B cell (primary cell): ENCODE results near the gene CALN1. TPM values are rescaled to one million over a fixed set of nuclear protein-coding genes. Genes with fewer than 3 reads are reported as not detected.
"Not testable (repeated sequence)": the region's sequence is repeated elsewhere in the genome, so short reads cannot be mapped to it uniquely, and the experiment has no call there.

Experiments used
- ATAC-seq: fragments of 200-7000 bp; cut with Tn5 transposase; one replicate; pipeline ENCODE4 v1.10.0; 2021; ENCODE audit warnings: low read depth, mild to moderate bottlenecking, moderate number of reproducible peaks, moderate library complexity
- CTCF ChIA-PET: fragments of 350-600 bp; sonication (Branson Sonifier 250); formaldehyde crosslinking; loops from one replicate; lab custom pipeline; 2021; ENCODE audit warnings: antibody characterized with exemption, inconsistent platforms; lab: Charles Lee
- POLR2A ChIA-PET: fragments of 350-600 bp; sonication (Branson Sonifier 250); formaldehyde crosslinking; loops from one replicate; lab custom pipeline; 2021; ENCODE audit warnings: antibody characterized with exemption; lab: Charles Lee
- DNase-seq: peaks from one replicate; pipeline ENCODE4 v3.0.0; 2013
- H2AFZ ChIP-seq: 2 replicates; pipeline ENCODE4 v1.6.1; 2012; ENCODE audit warnings: mild to moderate bottlenecking, low read depth, low read length; ENCODE audit not compliant: insufficient read depth, poor library complexity, severe bottlenecking
- H3K27ac ChIP-seq, 2 donors: 1 replicate in 1 of 2; 2 replicates in 1 of 2; pipeline ENCODE4 v1.5.1; 2012 to 2013; ENCODE audit warnings: low read length in 2 of 2, mild to moderate bottlenecking in 2 of 2, moderate library complexity in 1 of 2
- H3K27me3 ChIP-seq, 4 experiments: fragments of 200-600 bp in 1 of 4; sonication (generic) in 1 of 4; replicated peaks in 1 of 4; 1 replicate in 2 of 4; 2 replicates in 2 of 4; pipeline versions ENCODE4 v1.6.1 to v1.7.0; 2013 to 2016; ENCODE audit warnings: low read length in 3 of 4, mild to moderate bottlenecking in 2 of 4, mixed read lengths in 1 of 4, moderate library complexity in 1 of 4; ENCODE audit not compliant: insufficient read depth in 4 of 4, control insufficient read depth in 3 of 4; ENCODE audit errors: control extremely low read depth in 1 of 4
- H3K36me3 ChIP-seq, 2 experiments: replicated peaks in 1 of 2; 1 replicate in 1 of 2; 2 replicates in 1 of 2; pipeline versions ENCODE4 v1.6.1 to v1.7.1; 2013; ENCODE audit warnings: low read length in 1 of 2; ENCODE audit not compliant: insufficient read depth in 2 of 2, control insufficient read depth in 1 of 2; ENCODE audit errors: control extremely low read depth in 1 of 2, extremely low read depth in 1 of 2
- H3K4me1 ChIP-seq, 2 donors: fragments of 200-600 bp in 1 of 2; sonication (generic) in 1 of 2; 1 replicate in 1 of 2; 2 replicates in 1 of 2; pipeline versions ENCODE4 v1.5.1 to v1.6.1; 2013 to 2017; ENCODE audit warnings: low read length in 2 of 2; ENCODE audit not compliant: control insufficient read depth in 2 of 2, insufficient read depth in 2 of 2
- H3K4me2 ChIP-seq: replicated peaks from 2 replicates; pipeline ENCODE3; 2012; ENCODE audit warnings: mild to moderate bottlenecking, low read depth, low read length; ENCODE audit not compliant: poor library complexity, severe bottlenecking
- H3K4me3 ChIP-seq, 5 experiments: fragments of 200-600 bp in 1 of 5; sonication (generic) in 1 of 5; 1 replicate in 3 of 5; 2 replicates in 2 of 5; pipeline versions ENCODE4 v1.5.1 to v1.7.0; 2011 to 2016; ENCODE audit warnings: low read length in 4 of 5, mild to moderate bottlenecking in 4 of 5, low read depth in 2 of 5, control low read depth in 1 of 5, moderate library complexity in 1 of 5; ENCODE audit not compliant: insufficient read depth in 1 of 5; ENCODE audit errors: control extremely low read depth in 1 of 5, extremely low read depth in 1 of 5
- H3K79me2 ChIP-seq: fragments of 200-600 bp; sonication (generic); one replicate; pipeline ENCODE4 v1.6.0; 2016; ENCODE audit warnings: low read length; ENCODE audit not compliant: control insufficient read depth, insufficient read depth
- H3K9ac ChIP-seq: fragments of 200-600 bp; sonication (generic); 2 replicates; pipeline ENCODE4 v1.6.1; 2017; ENCODE audit warnings: mild to moderate bottlenecking, low read length, moderate library complexity
- H3K9me3 ChIP-seq, 3 donors: one replicate each; pipeline versions ENCODE4 v1.6.1 to v1.7.1; 2013; ENCODE audit warnings: low read length in 2 of 3; ENCODE audit not compliant: control insufficient read depth in 2 of 3, insufficient read depth in 1 of 3; ENCODE audit errors: control extremely low read depth in 1 of 3
- H4K20me1 ChIP-seq: 2 replicates; pipeline ENCODE4 v1.6.0; 2012; ENCODE audit warnings: mild to moderate bottlenecking, low read length; ENCODE audit not compliant: insufficient read depth, control insufficient read depth, poor library complexity, severe bottlenecking
- H3K27ac Mint-ChIP-seq: one replicate; pipeline ENCODE4 v1.8.0; 2021; ENCODE audit warnings: mixed read lengths
- H3K27me3 Mint-ChIP-seq: one replicate; pipeline ENCODE4 v1.8.0; 2021; ENCODE audit warnings: mixed read lengths
- H3K4me1 Mint-ChIP-seq: one replicate; pipeline ENCODE4 v1.8.0; 2021; ENCODE audit warnings: mixed read lengths
- H3K4me3 Mint-ChIP-seq: one replicate; pipeline ENCODE4 v1.8.0; 2021; ENCODE audit warnings: mixed read lengths
- H3K9me3 Mint-ChIP-seq: one replicate; pipeline ENCODE4 v1.8.0; 2022; ENCODE audit warnings: mixed read lengths; ENCODE audit not compliant: insufficient read depth
- CTCF ChIP-seq: fragments of 200-600 bp; IDR thresholded peaks from one replicate; pipeline ENCODE4 v1.8.0; 2022; ENCODE audit warnings: antibody characterized with exemption, mild to moderate bottlenecking
- EZH2 ChIP-seq: IDR thresholded peaks from 2 replicates; pipeline ENCODE4 v1.6.1; 2012; ENCODE audit warnings: borderline replicate concordance, low read depth, mild to moderate bottlenecking, moderate library complexity, low read length; ENCODE audit not compliant: insufficient read depth, poor library complexity, severe bottlenecking
- WGBS: methylation state at CpG from one replicate; pipeline ENCODE4 v1.1.5; 2013; ENCODE audit warnings: missing lambda C conversion rate; ENCODE audit not compliant: insufficient coverage; 5-methylcytosine and 5-hydroxymethylcytosine counted together
- intact Hi-C: fragments of 100-400 bp; cut with micrococcal nuclease; formaldehyde crosslinking; loops from one replicate; pipeline ENCODE4 v1.10.0; 2022
- polyA plus RNA-seq: library from polyadenylated mRNA; depleted of rRNA; stranded (reverse); fragments of >200 nt; gene quantifications from 2 replicates; pipeline ENCODE4 v1.2.3, GENCODE V29; 2012
- total RNA-seq, 2 donors: library from RNA; stranded (reverse); fragments of 120-200 nt in 1 of 2; gene quantifications; 1 replicate in 1 of 2; 2 replicates in 1 of 2; pipeline versions ENCODE4 v1.2.3 to v1.2.4, GENCODE V29; 2013 to 2022

CALN1 gene
- total and polyA plus RNA-seq, 2 donors (not counting 1 experiment from before 2014, with no cell fraction given), result not detected

GRCh38 chr7:72343991-72344390, 68.1 kb downstream of the CALN1 start:
- POLR2A ChIA-PET, result no interaction called here

GRCh38 chr7:72343354-72343753, 68.8 kb downstream of the CALN1 start:
- CTCF ChIA-PET, H3K4me1 Mint-ChIP-seq: not testable (repeated sequence)

More at GRCh38 chr7:72343991-72344390, 68.1 kb downstream of the CALN1 start:
- Histone ChIP-seq H3K27ac (no peak overlapping the region), H3K79me2 (no peaks in the 10 kb centered on the region), H3K4me3 (no peak overlapping the region), H3K36me3 (no peaks in the 10 kb centered on the region), H4K20me1 (no peaks in the 10 kb centered on the region), H3K4me2 (no peak overlapping the region), H3K9me3 (peaks cover 0 to 6% (median 0%) of the 10 kb centered on the region in 3 donors), H3K27me3 (peaks cover 0 to 5% (median 0%) of the 10 kb centered on the region in 4 experiments), H2AFZ (no peak overlapping the region), H3K9ac (no peak overlapping the region), H3K4me1 (no peaks in the 10 kb centered on the region)
- DNase-seq (no peak), ATAC-seq (no peak)
- H3K27ac Mint-ChIP-seq, result no peak overlapping the region
- intact Hi-C loops, result no loop called here
- no CpG with 5 or more reads among the region's 3 CpGs for WGBS
- H3K4me1 Mint-ChIP-seq, result no peaks in the 10 kb centered on the region
- CTCF ChIA-PET, result no interaction called here
- peaks cover 21% of the 10 kb centered on the region for H3K27me3 Mint-ChIP-seq
- H3K4me3 Mint-ChIP-seq, result no peak overlapping the region
- peaks cover 4% of the 10 kb centered on the region for H3K9me3 Mint-ChIP-seq
- TF ChIP-seq CTCF, result no peak
- no peak for TF ChIP-seq EZH2

More at GRCh38 chr7:72343354-72343753, 68.8 kb downstream of the CALN1 start:
- ATAC-seq, H4K20me1 ChIP-seq, intact Hi-C loops, H3K4me1 ChIP-seq, H3K27ac ChIP-seq, H3K9me3 ChIP-seq, H3K27ac Mint-ChIP-seq, H3K4me2 ChIP-seq, H3K9ac ChIP-seq, H3K4me3 Mint-ChIP-seq, H3K9me3 Mint-ChIP-seq, H2AFZ ChIP-seq, POLR2A ChIA-PET, DNase-seq, H3K79me2 ChIP-seq, H3K36me3 ChIP-seq, H3K4me3 ChIP-seq, H3K27me3 ChIP-seq: not testable (repeated sequence)
- WGBS, result 100% methylated on average over 2 of the region's 3 CpGs
- peaks cover 25% of the 10 kb centered on the region for H3K27me3 Mint-ChIP-seq
